NT2/D1 (cell line): Measurements from ENCODE around the gene LRTM1.

Source experiments
- DNase-seq: peaks from one replicate; pipeline ENCODE4 v3.0.0-alpha.2; 2011; ENCODE audit warnings: low read depth, low spot score
- H3K27me3 ChIP-seq: 2 replicates; pipeline ENCODE4 v1.6.0; 2011; ENCODE audit warnings: mild to moderate bottlenecking; ENCODE audit not compliant: insufficient read length, insufficient read depth
- H3K36me3 ChIP-seq: 2 replicates; pipeline ENCODE4 v1.6.1; 2011; ENCODE audit warnings: mild to moderate bottlenecking, low read length, mixed read lengths; ENCODE audit not compliant: insufficient read depth, insufficient read length
- H3K4me1 ChIP-seq: 2 replicates; pipeline ENCODE4 v1.5.1; 2011; ENCODE audit not compliant: insufficient read depth, insufficient read length
- H3K4me3 ChIP-seq: 2 replicates; pipeline ENCODE4 v1.5.1; 2011; ENCODE audit warnings: low read depth; ENCODE audit not compliant: insufficient read length
- H3K9ac ChIP-seq: 2 replicates; pipeline ENCODE4 v1.6.0; 2011; ENCODE audit warnings: low read depth; ENCODE audit not compliant: insufficient read length
- H3K9me3 ChIP-seq: 2 replicates; pipeline ENCODE4 v1.5.1; 2011; ENCODE audit warnings: mild to moderate bottlenecking, low read length; ENCODE audit not compliant: insufficient read depth
- SUZ12 ChIP-seq: IDR thresholded peaks from 2 replicates; pipeline ENCODE4 v1.6.1; 2011; ENCODE audit not compliant: insufficient read length, insufficient read depth; ENCODE audit errors: extremely low read depth
- YY1 ChIP-seq: IDR thresholded peaks from 2 replicates; pipeline ENCODE4 v1.6.1; 2011; ENCODE audit not compliant: insufficient read length, insufficient read depth
- ZNF274 ChIP-seq: IDR thresholded peaks from 2 replicates; pipeline ENCODE4 v1.6.1; 2011; ENCODE audit warnings: mild to moderate bottlenecking, low read depth, low read length

Gene LRTM1

GRCh38 chr3:54965746-54966145 lies 37.9 kb upstream of the LRTM1 start:
- H3K9me3 ChIP-seq = no peaks in the 10 kb centered on the region
- no peaks in the 10 kb centered on the region for H3K36me3 ChIP-seq
- no peak for DNase-seq
- TF ChIP-seq YY1 = no peak
- no peak for TF ChIP-seq ZNF274
- H3K4me3 ChIP-seq = no peak overlapping the region
- no peaks in the 10 kb centered on the region for H3K27me3 ChIP-seq
- no peak overlapping the region for H3K9ac ChIP-seq
- H3K4me1 ChIP-seq = peaks cover 2% of the 10 kb centered on the region

- Histone ChIP-seq H3K36me3 (no peaks in the 10 kb centered on the region), H3K4me3 (no peak overlapping the region), H3K4me1 (peaks cover 2% of the 10 kb centered on the region), H3K9me3 (no peaks in the 10 kb centered on the region), H3K9ac (no peak overlapping the region), H3K27me3 (no peaks in the 10 kb centered on the region)
- no peak for DNase-seq
- no peak for TF ChIP-seq ZNF274
- no peak for TF ChIP-seq SUZ12
- TF ChIP-seq YY1 = no peak
Observed at GRCh38 chr3:54964081-54964480, 36.2 kb upstream of the LRTM1 start.

- Histone ChIP-seq H3K9me3 (no peaks in the 10 kb centered on the region), H3K4me1 (peaks cover 2% of the 10 kb centered on the region), H3K9ac (no peak overlapping the region), H3K36me3 (no peaks in the 10 kb centered on the region), H3K4me3 (no peak overlapping the region), H3K27me3 (no peaks in the 10 kb centered on the region)
- DNase-seq = no peak
- TF ChIP-seq ZNF274 (no peak), YY1 (no peak), SUZ12 (no peak)
Observed at GRCh38 chr3:54963641-54964040, 35.8 kb upstream of the LRTM1 start.

DNA sequence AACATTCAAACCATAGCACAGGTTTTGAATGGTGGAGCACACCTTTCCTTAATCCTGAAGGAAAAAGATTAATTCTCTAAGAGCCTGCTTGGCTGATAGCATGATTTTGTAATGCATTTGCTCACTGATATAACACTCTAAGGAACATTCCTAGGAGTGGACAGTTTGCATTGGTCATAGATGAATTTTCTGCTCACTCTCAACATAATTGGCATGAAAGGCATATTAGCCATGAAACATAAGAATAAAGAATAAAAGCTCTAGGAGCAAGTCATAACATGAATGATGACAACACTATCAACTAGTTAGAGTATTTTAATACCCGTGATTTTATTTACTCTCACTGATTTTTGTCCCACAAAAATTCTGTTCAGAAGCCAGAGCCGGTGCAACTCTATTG lies 34.3 kb upstream of the LRTM1 start:
- no peak for DNase-seq
- Histone ChIP-seq H3K27me3 (no peaks in the 10 kb centered on the region), H3K9ac (no peak overlapping the region), H3K9me3 (peaks cover 9% of the 10 kb centered on the region; the same call in 1 of the 2 replicates), H3K4me1 (peaks cover 2% of the 10 kb centered on the region), H3K4me3 (no peak overlapping the region), H3K36me3 (no peaks in the 10 kb centered on the region)
- TF ChIP-seq YY1 (no peak), SUZ12 (no peak), ZNF274 (no peak)

- Histone ChIP-seq H3K4me1 (peaks cover 6% of the 10 kb centered on the region), H3K9ac (no peak overlapping the region), H3K9me3 (peaks cover 23% of the 10 kb centered on the region; the same call in 1 of the 2 replicates), H3K27me3 (no peaks in the 10 kb centered on the region), H3K36me3 (no peaks in the 10 kb centered on the region), H3K4me3 (no peak overlapping the region)
- no peak for TF ChIP-seq ZNF274
- no peak for TF ChIP-seq YY1
- no peak for TF ChIP-seq SUZ12
- DNase-seq = no peak
Observed at GRCh38 chr3:54960701-54961100, 32.8 kb upstream of the LRTM1 start.

GRCh38 chr3:54960082-54960481 lies 32.2 kb upstream of the LRTM1 start:
- Histone ChIP-seq H3K9ac (no peak overlapping the region), H3K4me3 (no peak overlapping the region), H3K36me3 (no peaks in the 10 kb centered on the region), H3K9me3 (peaks cover 29% of the 10 kb centered on the region; the same call in 1 of the 2 replicates), H3K4me1 (peaks cover 5% of the 10 kb centered on the region), H3K27me3 (no peaks in the 10 kb centered on the region)
- DNase-seq = no peak
- TF ChIP-seq ZNF274 = no peak
- TF ChIP-seq SUZ12 = no peak
- no peak for TF ChIP-seq YY1

- no peak for DNase-seq
- TF ChIP-seq SUZ12 (no peak), ZNF274 (no peak), YY1 (no peak)
- Histone ChIP-seq H3K4me3 (no peak overlapping the region), H3K9ac (no peak overlapping the region), H3K9me3 (peaks cover 47% of the 10 kb centered on the region; the same call in 1 of the 2 replicates), H3K4me1 (peaks cover 9% of the 10 kb centered on the region), H3K27me3 (no peaks in the 10 kb centered on the region), H3K36me3 (no peaks in the 10 kb centered on the region)
Observed at GRCh38 chr3:54957711-54958110, 29.9 kb upstream of the LRTM1 start.
